Measurements from ENCODE around the gene ZNF580.

Gene ZNF580

GRCh38 chr19:55648585-55649267 is 7.9 kb downstream of the ZNF580 start:
- DNase-seq: peak in 1 of 2 donors; percentile 23

DNA sequence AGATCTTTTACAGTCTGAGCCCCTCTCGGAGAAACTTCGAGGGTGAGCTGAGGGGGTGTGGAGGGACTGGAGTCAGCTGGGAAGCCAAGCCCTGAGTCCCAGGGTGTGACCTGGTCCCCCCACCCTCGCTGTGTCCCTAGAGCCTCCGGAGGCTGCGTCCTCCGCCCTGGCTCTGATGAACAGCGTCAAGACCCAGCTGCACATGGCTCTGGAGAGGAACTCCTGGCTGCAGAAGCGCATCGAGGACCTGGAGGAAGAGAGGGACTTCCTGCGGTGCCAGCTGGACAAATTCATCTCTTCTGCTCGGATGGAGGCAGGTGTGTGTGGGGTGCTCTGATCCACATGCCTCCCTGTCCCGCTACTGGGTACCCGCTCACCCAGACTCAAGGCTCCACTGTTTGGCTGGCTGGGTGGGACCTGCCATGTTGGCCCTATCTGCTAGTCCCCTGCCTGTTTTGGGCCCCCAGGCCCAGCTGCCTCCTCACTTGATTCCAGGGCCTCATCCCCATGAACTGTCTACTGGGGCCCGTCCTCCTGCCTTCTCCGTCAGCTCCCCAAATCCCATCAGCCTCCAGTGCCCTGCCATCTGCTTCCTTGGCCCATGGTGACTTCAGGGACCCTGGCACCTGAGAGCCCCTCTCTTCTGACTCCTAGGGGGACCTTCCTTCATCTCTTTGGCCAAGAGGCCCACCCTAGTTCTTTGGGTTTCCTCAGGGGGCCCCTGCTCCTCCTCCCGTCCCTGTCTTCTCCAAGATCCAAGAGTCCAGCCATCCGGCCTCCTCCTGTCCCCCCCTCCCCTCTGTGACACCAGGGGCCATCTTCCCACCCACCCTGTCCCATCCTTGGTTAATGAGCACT is 8.7 kb downstream of the ZNF580 start:
- DNase-seq: no peak

DNA sequence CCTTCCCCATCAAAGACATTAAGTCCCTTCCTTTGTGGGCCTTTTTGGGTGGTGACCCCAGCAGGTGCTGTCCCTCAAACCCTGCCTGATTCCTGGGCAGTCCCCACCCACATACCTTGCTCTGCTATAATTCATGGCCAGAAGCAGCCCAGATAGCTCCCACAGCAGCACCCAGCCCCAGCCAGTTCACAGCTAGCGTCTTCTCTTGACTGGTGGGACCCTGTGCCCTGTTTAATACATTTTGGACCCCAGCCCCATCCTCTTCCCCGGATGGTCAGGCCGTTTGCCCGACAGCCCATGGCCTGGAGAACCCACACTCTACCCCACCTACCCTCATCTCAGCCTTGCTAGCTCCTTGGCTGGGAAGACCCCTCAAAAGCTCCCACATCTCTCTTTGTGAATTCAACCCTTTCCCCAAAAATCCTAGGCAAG is 9.3 kb downstream of the ZNF580 start:
- no peak for DNase-seq

- DNase-seq: no peak
Observed at GRCh38 chr19:55650602-55651230, 9.9 kb downstream of the ZNF580 start.

GRCh38 chr19:55651236-55651635 is 10.4 kb downstream of the ZNF580 start:
- DNase-seq: no peak

DNA sequence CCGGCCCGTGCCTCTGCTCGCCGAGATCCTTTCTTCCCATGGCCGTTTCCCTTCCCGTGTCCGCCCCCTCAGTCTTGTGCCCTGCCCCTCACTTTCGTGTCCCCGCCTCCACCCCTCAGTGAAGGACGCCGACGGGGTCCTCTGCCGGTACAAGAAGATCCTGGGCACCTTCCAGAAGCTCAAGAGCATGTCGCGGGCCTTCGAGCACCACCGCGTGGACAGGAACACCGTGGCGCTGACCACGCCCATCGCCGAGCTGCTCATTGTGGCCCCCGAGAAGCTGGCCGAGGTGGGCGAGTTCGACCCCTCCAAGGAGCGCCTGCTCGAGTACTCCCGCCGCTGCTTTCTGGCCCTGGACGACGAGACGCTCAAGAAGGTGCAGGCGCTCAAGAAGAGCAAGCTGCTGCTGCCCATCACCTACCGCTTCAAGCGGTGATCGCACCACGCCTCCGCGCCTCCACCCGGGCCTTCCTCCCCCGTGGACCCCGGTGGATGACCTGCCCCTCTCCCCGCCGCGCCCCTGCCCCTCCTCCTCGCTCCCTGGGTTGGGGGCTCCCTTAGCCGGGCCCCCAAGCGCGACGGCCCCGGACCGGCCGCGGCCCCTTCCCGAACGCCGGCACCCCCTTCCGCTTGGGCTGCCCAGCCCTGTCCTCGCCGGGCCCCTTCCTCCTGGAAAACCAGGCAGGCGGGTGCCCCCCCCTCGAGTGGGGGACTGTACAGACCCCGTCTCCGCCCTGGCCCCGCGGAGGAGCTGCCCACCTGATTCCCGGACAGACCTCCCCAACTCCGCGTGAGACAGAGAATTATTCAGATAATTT is 11.7 kb downstream of the ZNF580 start:
- no peak for DNase-seq

DNA sequence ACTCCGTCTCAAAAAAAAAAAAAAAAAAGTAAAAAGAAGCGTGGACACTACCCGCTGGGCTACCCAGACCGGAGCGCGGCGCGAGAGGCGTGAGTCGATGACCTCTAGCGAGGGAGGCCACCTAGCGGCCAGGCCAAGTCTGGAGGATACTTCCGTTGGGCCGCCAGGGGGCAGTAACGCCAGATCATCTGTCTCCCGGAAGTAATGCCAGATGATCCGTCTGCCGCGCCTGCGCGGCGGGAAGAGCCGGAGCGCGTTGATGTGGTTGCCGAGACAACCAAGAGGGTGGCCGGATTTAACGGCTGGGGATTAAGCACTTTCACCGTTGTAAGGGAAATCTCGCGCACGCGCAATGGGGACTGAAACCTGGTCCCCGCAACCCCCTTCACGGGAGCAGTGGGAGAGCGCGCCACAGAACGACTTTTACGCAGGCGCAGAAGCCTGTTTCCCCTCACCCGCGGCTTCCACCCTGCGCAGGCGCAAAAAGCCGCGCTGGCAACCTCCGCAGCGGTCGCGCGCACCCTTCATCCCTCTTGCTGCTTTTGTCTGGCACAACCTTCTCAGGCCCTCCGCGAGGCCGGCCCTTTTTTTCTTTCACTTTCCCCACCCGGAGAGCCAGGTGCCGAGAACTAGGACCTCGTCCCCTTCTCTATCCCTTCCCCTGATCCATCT is 13.0 kb downstream of the ZNF580 start:
- DNase-seq: peak; percentile 97 to 100

GRCh38 chr19:55654323-55654867 is 13.6 kb downstream of the ZNF580 start:
- peak; percentile 98 to 99 for DNase-seq

- DNase-seq: peak; percentile 49 to 80
Observed at GRCh38 chr19:55654868-55655647, 14.3 kb downstream of the ZNF580 start, which contains the start of gene U2AF2. TSS of gene U2AF2 (plus strand) at chr19:55655035. CDS start at chr19:55655105, 70 bp downstream.

DNA sequence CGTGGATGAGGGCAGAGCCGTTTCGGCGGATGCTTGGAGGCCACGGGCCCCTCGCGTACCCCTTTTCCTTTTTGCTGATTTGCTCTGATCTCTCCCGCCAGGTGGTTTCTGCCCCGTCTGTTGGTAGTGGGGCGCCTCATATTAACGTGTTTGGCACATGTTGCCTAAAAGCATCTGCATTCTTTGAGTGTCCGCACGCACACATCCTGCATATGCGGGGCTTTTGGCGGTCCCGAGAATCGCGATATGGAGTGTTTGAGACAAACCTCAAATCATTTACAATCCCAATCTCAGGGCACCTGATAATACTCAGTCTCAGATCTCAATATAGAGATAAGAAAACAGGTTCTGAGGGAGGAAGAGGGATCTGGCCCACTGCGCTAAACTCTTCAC is 14.8 kb downstream of the ZNF580 start:
- DNase-seq: no peak

DNA sequence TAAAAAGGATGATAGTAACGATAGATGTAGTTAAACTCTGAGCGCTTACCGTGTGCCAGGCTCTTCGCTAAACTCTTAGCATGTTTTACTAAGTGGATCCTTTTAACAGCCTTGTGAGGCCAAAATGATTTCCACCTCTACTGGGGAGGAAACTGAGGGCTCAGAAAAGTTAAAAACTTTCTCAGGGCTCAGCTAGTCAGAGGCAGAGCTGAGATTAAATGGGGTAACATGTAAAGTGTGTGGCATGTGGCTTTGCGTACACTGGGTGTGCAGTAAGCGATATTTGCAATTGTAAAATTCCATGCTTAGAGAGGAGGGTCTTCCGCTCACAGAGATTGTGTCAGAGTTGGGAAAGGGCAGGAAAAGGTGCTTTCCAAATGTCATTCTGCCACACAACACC is 15.8 kb downstream of the ZNF580 start:
- no peak for DNase-seq

DNA sequence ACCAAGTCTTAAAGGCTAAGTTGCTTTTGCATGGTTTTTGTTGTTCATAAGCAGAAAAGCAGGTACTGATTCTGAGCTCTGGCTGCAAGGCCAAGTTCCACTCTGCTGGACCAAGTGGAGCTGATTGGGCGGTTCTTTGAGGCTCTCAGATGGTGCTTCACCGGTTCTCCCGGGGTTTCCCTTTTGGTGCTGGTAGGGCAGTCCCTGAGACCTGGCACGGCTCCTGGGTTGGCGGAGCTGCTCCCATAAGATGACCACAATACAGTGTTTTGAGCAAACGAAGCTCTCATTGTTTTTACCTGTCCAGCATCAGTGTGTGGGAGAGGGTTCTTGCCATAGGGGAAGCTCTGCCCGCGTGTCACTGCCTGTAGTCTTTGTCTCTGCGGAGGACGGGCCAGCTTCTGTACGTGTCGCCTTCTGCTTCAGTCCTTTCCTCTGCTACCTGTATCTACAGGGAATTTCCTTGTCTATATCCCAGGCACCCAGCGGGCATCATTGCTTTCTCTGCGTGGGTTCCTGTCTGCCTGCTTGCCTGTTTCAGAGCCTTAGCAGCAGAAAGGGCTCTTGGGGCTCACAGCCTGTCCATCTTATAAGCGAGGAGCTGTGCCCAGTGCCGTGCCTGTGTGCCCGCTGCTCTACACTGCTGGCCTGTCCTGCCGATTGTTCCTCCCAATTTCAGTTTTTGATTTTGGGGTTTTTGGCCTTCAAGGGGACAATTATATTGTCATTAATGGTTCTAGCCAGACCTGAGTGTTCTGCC is 16.4 kb downstream of the ZNF580 start:
- DNase-seq: no peak

DNA sequence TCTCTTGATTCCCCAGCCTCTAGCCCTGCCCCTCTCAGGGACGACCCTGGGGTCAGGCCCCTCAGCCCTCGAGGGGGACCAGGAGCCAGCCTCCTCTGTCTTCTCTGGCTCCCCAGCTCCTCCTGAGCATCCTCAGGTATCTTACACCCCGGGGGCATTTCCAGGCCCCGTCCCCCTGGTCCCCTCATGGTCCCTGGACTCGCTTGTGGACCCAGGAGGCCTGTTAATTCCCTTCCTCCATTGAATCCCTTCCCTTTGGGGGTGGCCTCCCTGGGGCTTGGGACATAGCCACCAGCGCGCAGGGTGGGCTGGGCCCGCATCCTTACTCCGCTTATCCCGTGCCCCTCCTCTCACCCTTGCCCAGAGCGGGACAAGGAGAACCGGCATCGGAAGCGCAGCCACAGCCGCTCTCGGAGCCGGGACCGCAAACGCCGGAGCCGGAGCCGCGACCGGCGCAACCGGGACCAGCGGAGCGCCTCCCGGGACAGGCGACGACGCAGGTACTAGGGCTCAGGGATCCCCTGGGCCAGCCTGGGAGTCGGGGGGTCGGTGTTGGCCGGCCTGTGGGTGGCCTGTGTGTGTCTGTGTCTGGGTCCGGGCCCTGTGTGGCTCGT is 18.2 kb downstream of the ZNF580 start:
- DNase-seq: no peak

GRCh38 chr19:55659822-55660221 is 19.0 kb downstream of the ZNF580 start:
- DNase-seq: no peak

DNA sequence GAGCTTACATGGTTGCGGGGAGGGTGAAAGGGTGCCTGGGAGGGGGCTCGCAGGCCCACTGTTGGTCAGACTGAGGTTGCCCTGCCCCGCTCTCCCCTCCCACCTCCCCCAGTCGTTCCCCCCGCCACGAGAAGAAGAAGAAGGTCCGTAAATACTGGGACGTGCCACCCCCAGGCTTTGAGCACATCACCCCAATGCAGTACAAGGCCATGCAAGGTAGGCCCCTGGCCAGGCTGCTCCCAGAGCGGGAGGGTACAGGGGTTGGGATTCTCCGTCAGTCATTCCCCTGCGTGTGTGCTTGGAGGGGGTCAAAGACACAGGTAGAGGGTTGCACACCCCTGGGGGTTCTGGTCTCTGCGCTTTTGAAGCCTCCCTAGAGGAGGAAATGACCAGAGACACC is 19.6 kb downstream of the ZNF580 start:
- DNase-seq: no peak

DNA sequence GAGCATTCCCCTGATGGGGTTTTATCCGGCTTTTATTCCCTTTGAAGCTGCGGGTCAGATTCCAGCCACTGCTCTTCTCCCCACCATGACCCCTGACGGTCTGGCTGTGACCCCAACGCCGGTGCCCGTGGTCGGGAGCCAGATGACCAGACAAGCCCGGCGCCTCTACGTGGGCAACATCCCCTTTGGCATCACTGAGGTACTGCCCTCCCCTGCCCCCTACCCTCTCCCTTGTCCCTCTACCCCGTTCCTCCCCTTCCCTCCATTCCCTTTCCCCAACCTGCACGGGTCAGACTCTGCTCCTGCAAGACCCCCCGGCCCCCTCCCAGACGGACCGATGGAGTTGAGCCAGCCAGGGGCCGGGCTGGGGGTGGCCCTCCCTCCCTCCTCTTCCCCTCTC is 20.2 kb downstream of the ZNF580 start:
- DNase-seq: no peak

- DNase-seq: no peak
Observed at GRCh38 chr19:55661826-55662225, 21.0 kb downstream of the ZNF580 start.

DNA sequence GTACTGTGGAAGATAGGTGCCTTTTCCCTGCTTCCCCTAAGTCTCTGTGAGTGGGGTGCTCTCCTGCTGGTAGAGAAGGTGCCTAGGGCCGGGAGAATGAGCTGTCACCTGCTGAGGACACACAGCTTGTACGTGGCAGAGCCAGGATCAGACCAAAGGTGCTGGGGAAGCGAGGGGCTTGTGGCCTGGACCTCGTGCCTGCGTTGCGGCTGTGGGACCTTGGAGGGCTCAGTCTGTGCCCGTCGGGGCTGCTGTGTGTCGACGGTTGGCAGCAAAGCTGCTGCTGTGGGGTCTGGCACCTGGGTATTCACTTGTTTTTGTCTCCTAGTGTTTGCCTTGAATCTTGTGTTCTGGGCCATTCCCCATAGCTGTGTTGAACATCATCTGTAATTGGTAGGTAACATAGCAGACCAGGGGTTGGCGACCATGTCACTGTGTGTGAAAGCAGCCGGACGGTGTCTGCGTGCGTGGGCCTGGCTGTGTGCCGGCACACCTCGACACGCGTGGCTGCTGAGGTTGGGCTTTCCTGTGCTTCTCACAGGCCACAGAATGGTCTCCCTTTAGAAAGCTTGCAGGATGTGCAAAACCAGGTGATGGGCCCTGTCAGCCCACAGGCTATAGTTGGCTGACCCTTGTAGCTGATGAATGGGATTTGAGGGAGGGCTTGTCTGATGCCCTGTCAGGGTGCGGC is 23.2 kb downstream of the ZNF580 start:
- DNase-seq: no peak

GRCh38 chr19:55666343-55667005 is 25.7 kb downstream of the ZNF580 start:
- DNase-seq: no peak
